22Rv1 (cell line): ENCODE data around the gene ZC3H7B.

ENCODE experiments used
- CTCF ChIP-seq: fragments of 450-650 bp; IDR thresholded peaks from 2 replicates; pipeline ENCODE4 v1.5.1; 2017; ENCODE audit warnings: mild to moderate bottlenecking
- ZFX ChIP-seq: fragments of 450-650 bp; IDR thresholded peaks from 2 replicates; pipeline ENCODE4 v1.6.1; 2017; ENCODE audit warnings: antibody characterized with exemption, borderline replicate concordance

- TF ChIP-seq CTCF = no peak
- no peak for TF ChIP-seq ZFX
These were observed 32.9 kb downstream of the ZC3H7B start for GRCh38 chr22:41334215-41334614.
